NCI-H345 (cell line): ENCODE measurements around the gene COPS6.
"Not testable (repeated sequence)": the region's sequence is repeated elsewhere in the genome, so short reads cannot be mapped to it uniquely, and the experiment has no call there.

Experiments used
- DNase-seq: peaks from one replicate; lab custom pipeline; 2025; lab: John Stamatoyannopoulos, UW

COPS6 gene

DNA sequence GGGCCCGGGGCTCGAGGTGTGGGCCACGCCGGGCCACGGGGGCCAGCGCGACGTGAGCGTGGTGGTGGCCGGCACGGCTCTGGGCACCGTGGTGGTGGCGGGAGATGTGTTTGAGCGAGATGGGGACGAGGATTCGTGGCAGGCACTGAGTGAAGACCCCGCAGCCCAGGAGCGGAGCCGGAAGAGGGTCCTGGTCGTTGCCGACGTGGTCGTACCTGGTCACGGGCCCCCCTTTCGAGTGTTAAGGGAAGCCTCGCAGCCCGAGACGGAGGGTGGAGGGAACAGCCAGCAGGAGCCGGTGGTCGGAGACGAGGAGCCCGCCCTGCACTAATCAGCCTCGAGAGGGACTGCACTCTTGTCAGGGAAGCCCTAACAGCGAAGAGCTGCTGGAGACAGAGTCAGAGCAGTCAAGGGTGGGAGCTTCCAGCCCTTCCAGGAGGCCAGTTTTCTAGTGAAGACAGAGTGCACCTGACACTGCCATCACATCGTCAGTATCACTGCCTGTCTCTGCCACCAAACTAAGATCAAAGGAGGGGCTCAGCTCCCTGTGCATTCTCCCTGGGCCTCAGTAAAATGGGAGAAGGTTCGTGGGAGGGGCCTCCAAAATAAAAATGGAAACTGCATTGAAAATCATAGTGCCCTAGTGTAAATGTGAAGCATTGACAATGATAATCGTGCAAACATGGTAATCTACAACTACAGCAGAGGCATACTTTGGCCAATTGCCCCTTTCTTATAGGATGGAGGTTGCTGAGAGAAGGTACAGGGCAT lies 39.3 kb downstream of the COPS6 start:
- DNase-seq = no peak

DNA sequence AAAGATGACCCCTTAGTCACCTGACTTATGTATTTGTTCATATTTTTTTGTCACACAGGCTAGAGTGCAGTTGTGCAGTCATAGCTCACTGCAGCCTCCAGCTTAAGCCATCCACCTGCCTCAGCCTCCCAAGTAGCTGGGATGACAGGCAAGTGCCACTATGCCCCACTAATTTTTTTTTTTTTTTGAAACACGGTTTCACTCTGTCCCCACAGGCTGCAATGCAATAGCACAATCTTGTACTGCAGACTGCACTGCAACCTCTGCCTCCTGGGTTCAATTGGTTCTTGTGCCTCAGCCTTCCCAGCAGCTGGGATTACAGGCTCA lies 39.8 kb downstream of the COPS6 start:
- DNase-seq = no peak

GRCh38 chr7:100130220-100130607 lies 41.4 kb downstream of the COPS6 start:
- DNase-seq = not testable (repeated sequence)

DNA sequence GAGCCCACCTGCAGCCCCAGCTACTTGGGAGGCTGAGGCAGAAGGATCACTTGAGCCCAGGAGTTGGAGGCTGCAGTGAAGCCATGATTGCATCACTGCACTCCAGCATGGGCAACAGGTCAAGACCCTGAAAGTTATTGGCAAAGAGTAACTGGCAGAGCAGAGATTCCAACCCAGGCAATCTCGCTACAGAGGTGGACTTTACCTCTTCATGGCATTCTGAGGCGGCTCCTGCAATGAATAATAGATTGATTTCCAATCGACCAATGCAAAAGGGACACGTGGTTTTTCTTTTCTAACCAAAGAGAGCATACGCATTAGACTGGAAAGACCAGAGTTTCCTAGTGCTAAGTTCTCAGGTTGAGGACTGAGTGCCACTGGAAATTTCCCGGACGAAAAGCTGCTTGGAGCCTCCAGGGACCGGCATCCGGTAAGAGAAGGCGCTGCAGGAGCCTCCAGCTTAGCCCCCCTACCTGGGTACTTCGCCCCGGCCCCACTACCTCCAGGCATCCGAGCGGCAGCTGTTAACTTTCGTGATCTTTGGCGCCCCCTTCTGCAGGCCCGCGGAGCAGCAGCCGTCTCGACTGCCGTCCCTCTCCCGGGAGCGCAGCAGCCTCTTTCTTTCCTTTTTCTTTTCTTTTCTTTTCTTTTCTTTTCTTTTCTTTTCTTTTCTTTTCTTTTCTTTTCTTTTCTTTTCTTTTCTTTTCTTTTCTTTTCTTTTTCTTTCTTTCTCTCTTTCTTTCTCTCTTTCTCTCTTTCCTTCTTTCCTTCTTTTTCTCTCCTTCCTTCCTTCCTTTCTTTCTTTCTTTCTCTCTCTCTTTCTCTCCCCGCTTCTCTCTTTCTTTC lies 42.1 kb downstream of the COPS6 start:
- peak; percentile 77 for DNase-seq

GRCh38 chr7:100132126-100132525 lies 43.4 kb downstream of the COPS6 start:
- no peak for DNase-seq

DNA sequence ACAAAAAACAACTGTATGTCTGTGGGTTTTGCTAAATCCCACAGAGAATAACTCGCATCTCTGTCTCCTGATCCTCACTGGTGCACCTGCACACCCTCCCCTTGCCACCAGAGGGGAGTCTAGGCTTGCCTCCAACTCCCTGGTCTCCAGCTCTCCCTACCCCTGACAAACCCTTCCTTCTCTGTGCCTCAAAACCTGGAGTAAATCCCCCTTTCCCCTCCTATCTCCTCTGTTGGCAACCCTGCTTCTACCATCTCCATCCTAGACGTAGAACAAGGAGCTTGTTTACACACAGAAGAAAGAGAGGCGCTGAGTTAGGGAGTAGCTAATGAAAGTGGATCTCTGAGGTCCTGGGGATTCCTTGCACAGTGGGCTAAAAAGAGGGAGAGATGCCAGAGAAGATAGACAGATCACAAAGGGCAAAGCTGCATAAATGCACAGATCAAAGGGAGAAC lies 44.0 kb downstream of the COPS6 start:
- DNase-seq = peak; percentile 66

GRCh38 chr7:100137851-100138760 lies 49.3 kb downstream of the COPS6 start:
- no peak for DNase-seq

DNA sequence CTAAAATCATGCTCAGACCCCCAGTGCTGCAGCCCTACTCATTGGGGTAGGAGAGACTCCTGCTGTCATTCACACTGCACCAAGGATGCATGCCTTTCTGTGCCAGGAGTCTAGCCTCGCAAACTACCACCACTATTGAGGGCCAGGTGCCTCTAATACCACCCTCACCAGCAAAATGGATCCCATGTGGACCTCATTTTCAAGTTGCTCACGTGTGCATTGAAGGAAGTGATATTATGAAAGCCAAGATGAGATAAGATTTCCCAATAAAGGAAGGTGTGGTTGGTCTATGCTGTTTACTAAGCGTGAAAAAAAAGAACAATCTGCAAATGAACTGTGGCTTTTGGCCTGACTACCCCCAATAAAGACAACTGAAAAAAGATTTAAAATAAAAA lies 52.8 kb downstream of the COPS6 start:
- no peak for DNase-seq
